Measurements from ENCODE around the gene PLXDC2. TPM values are rescaled to one million over a fixed set of nuclear protein-coding genes. Genes with fewer than 3 reads are reported as not detected.

PLXDC2 gene
- total and polyA plus RNA-seq, 10 of the 15 experiments (the other 5 are each of a cell fraction or from before 2014, with no cell fraction given), result 0.05 to 1.8 (median 0.14) TPM; not detected in 2

GRCh38 chr10:19833170-19833824 lies 17.1 kb downstream of the PLXDC2 start:
- 46% methylated on average over 8 of the region's 8 CpGs for WGBS (ENCODE audit: insufficient coverage, insufficient replicate concordance, low lambda C conversion rate, missing lambda C conversion rate)
- in situ Hi-C loops (cut with MboI) (no loop called here), intact Hi-C loops (cut with micrococcal nuclease; ENCODE audit: unreplicated experiment) (no loop called here)
- Histone ChIP-seq H3K4me1 (ENCODE audit: control insufficient read depth, insufficient read depth, low read length) (no peaks in the 10 kb centered on the region), H3K9ac (ENCODE audit: control insufficient read depth, insufficient read depth, low read length) (no peak overlapping the region), H3K4me2 (ENCODE audit: control insufficient read depth, insufficient read depth) (no peak overlapping the region), H3K9me3 (replicated peaks; ENCODE audit: control insufficient read depth, insufficient read depth, low read length) (no peaks in the 10 kb centered on the region), H2AFZ (ENCODE audit: control insufficient read depth, low read depth, low read length) (no peak overlapping the region), H3K4me3 (no peak overlapping the region), H3K36me3 (ENCODE audit: control insufficient read depth in 2 of 2, insufficient read depth in 2 of 2, low read length in 1 of 2) (no peaks in the 10 kb centered on the region), H3K27me3 (replicated peaks in 1 of 2; ENCODE audit: control insufficient read depth in 2 of 2, insufficient read depth in 2 of 2, low read length in 1 of 2) (no peaks in the 10 kb centered on the region), H3K27ac (ENCODE audit: control insufficient read depth, insufficient read depth) (no peak overlapping the region), H3K79me2 (ENCODE audit: control insufficient read depth, insufficient read depth, low read length) (no peaks in the 10 kb centered on the region), H4K20me1 (ENCODE audit: control insufficient read depth, insufficient read depth) (no peaks in the 10 kb centered on the region)
- BruUV-seq (replicated peaks), result no TSS peak
- DNase-seq (ENCODE audit: low read depth, low spot score) (no peak), FAIRE-seq (no peak), ATAC-seq (no peak)
- SMC1A ChIA-PET (ENCODE audit: uncharacterized antibody, unreplicated experiment), result no interaction called here
- RAD21 ChIA-PET (ENCODE audit: unreplicated experiment), result no interaction called here
- CTCF ChIA-PET, result no interaction called here
- POLR2A ChIA-PET, result no interaction called here
- no peak for TF ChIP-seq RAD51 (IDR thresholded peaks at IDR 0.05)
- TF ChIP-seq, protein P1, sequence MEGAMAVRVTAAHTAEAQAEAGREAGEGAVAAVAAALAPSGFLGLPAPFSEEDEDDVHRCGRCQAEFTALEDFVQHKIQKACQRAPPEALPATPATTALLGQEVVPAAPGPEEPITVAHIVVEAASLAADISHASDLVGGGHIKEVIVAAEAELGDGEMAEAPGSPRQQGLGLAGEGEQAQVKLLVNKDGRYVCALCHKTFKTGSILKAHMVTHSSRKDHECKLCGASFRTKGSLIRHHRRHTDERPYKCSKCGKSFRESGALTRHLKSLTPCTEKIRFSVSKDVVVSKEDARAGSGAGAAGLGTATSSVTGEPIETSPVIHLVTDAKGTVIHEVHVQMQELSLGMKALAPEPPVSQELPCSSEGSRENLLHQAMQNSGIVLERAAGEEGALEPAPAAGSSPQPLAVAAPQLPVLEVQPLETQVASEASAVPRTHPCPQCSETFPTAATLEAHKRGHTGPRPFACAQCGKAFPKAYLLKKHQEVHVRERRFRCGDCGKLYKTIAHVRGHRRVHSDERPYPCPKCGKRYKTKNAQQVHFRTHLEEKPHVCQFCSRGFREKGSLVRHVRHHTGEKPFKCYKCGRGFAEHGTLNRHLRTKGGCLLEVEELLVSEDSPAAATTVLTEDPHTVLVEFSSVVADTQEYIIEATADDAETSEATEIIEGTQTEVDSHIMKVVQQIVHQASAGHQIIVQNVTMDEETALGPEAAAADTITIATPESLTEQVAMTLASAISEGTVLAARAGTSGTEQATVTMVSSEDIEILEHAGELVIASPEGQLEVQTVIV (IDR thresholded peaks at IDR 0.05; ENCODE audit: borderline replicate concordance, partially characterized antibody), result no peak
- TF ChIP-seq ZNF384 (IDR thresholded peaks at IDR 0.05; ENCODE audit: borderline replicate concordance, low read depth, low read length), result no peak
- TF ChIP-seq NFIC (IDR thresholded peaks at IDR 0.05; ENCODE audit: low read depth, low read length), result no peak
- TF ChIP-seq EGR1 (IDR thresholded peaks at IDR 0.05; ENCODE audit: borderline replicate concordance in 1 of 2, low read depth in 2 of 2, low read length in 2 of 2), result no peak
- TF ChIP-seq NFXL1 (IDR thresholded peaks at IDR 0.05; ENCODE audit: borderline replicate concordance), result no peak
- TF ChIP-seq ZBTB33 (IDR thresholded peaks at IDR 0.05), result no peak
- no peak for TF ChIP-seq RELA (IDR thresholded peaks at IDR 0.05; ENCODE audit: borderline replicate concordance, partially characterized antibody)
- no peak for TF ChIP-seq REST (IDR thresholded peaks at IDR 0.05; ENCODE audit: low read depth, low read length)
- no peak for TF ChIP-seq IRF3 (IDR thresholded peaks at IDR 0.05)
